ENCODE data around the gene MGME1. TPM values are rescaled to one million over a fixed set of nuclear protein-coding genes. Genes with fewer than 3 reads are reported as not detected.

Gene MGME1
- total RNA-seq, 1 donor from 2014 or later = 14.2 TPM

DNA sequence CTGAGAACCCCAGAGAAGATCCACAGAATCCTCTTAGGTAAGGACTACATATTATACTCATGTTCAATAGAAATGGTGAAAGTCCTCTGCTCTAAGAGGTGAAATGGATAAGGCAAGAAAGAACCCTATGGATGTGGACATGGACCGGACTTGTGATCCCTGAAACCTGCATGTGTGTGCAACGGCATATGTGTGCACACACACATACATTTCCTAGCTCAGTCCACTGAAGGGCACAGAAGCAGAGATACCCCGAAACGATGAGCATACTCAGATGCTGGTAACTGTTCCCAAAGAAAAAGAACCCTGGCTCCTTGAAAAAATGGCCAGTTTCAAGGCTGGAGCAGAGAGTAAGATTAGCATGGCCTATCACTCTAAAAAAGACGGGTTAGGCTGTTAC lies 22.8 kb upstream of the MGME1 start:
- no peak for DNase-seq (ENCODE audit: low read depth)
- Histone ChIP-seq H3K4me1 (ENCODE audit: insufficient read depth, low read length) (no peaks in the 10 kb centered on the region), H3K79me2 (ENCODE audit: insufficient read depth, low read length) (peaks cover 49% of the 10 kb centered on the region), H3K4me2 (ENCODE audit: low read length) (no peak overlapping the region), H3K27me3 (ENCODE audit: insufficient read depth, low read length) (no peaks in the 10 kb centered on the region), H3K36me3 (ENCODE audit: insufficient read depth, low read length) (peaks cover 92% of the 10 kb centered on the region), H3K9me3 (ENCODE audit: insufficient read depth, low read depth, low read length) (no peaks in the 10 kb centered on the region), H3K27ac (ENCODE audit: low read depth, low read length) (no peak overlapping the region), H4K20me1 (ENCODE audit: insufficient read depth, low read length) (peaks cover 79% of the 10 kb centered on the region), H2AFZ (ENCODE audit: low read depth, low read length) (no peak overlapping the region), H3K9ac (ENCODE audit: low read length) (no peak overlapping the region), H3K4me3 (ENCODE audit: insufficient read depth, low read depth, low read length) (no peak overlapping the region)
- TF ChIP-seq, protein P1, sequence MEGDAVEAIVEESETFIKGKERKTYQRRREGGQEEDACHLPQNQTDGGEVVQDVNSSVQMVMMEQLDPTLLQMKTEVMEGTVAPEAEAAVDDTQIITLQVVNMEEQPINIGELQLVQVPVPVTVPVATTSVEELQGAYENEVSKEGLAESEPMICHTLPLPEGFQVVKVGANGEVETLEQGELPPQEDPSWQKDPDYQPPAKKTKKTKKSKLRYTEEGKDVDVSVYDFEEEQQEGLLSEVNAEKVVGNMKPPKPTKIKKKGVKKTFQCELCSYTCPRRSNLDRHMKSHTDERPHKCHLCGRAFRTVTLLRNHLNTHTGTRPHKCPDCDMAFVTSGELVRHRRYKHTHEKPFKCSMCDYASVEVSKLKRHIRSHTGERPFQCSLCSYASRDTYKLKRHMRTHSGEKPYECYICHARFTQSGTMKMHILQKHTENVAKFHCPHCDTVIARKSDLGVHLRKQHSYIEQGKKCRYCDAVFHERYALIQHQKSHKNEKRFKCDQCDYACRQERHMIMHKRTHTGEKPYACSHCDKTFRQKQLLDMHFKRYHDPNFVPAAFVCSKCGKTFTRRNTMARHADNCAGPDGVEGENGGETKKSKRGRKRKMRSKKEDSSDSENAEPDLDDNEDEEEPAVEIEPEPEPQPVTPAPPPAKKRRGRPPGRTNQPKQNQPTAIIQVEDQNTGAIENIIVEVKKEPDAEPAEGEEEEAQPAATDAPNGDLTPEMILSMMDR (IDR thresholded peaks at IDR 0.05; ENCODE audit: insufficient read depth, low read depth, low read length) = no peak
- no peak for TF ChIP-seq EZH2 (IDR thresholded peaks at IDR 0.05; ENCODE audit: insufficient read depth, low read length)
- Mint-ChIP-seq H3K4me1 (ENCODE audit: low read depth, unreplicated experiment) (no peaks in the 10 kb centered on the region), H3K4me3 (ENCODE audit: unreplicated experiment) (no peak overlapping the region), H3K36me3 (ENCODE audit: low read depth, unreplicated experiment) (peaks cover 21% of the 10 kb centered on the region), H3K27me3 (ENCODE audit: low read depth, unreplicated experiment) (no peaks in the 10 kb centered on the region), H3K9me3 (ENCODE audit: unreplicated experiment) (no peaks in the 10 kb centered on the region), H3K27ac (ENCODE audit: unreplicated experiment) (no peak overlapping the region)
- FAIRE-seq = no peak

DNA sequence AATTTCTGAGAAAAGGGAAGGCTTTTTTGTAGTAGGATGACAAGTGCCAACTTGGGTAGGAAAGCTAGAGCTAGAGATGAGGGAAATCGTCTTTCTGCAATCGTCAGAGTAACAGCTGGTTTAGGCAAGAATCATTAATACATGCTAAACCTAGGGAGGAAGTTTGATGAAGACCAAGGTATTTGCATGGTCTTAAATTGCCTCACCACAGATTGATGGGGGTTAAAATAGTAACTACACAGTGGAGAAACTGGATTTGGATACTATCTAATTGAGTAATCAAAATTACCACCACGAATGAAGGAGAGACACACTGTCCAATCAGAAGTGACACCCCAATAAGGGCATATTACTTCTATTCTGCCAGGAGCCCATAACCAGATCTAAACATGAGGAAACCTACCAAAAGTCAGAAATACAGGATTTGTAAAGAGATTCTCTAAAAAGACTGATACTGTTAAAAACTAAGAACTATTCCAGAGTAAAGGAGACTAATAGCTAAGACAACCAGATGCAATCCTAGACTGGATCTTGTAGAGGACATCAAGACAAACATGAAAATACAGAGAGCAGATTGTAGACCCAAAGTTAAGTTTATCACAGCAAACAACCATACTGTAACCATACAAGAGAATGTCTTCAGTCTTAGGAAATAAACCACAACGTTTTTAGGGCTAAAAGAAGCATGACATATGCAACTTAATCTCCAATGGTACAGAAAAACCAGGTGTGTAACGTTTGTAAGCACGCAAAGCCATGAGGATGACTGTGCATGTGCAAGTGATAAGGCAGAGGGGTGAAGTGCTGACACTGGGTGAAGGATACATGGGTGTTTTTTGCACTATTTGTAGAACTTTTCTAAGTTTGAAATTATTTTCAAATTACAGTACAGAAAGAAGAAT lies 22.0 kb upstream of the MGME1 start:
- H3K4me3 Mint-ChIP-seq (ENCODE audit: unreplicated experiment) = no peak overlapping the region
- Histone ChIP-seq H3K9me3 (ENCODE audit: insufficient read depth, low read depth, low read length) (no peaks in the 10 kb centered on the region), H4K20me1 (ENCODE audit: insufficient read depth, low read length) (peaks cover 80% of the 10 kb centered on the region), H3K4me1 (ENCODE audit: insufficient read depth, low read length) (no peaks in the 10 kb centered on the region), H3K4me3 (ENCODE audit: insufficient read depth, low read depth, low read length) (no peak overlapping the region), H2AFZ (ENCODE audit: low read depth, low read length) (no peak overlapping the region), H3K9ac (ENCODE audit: low read length) (no peak overlapping the region), H3K27ac (ENCODE audit: low read depth, low read length) (no peak overlapping the region), H3K79me2 (ENCODE audit: insufficient read depth, low read length) (peaks cover 56% of the 10 kb centered on the region), H3K36me3 (ENCODE audit: insufficient read depth, low read length) (peaks cover 92% of the 10 kb centered on the region), H3K27me3 (ENCODE audit: insufficient read depth, low read length) (no peaks in the 10 kb centered on the region), H3K4me2 (ENCODE audit: low read length) (no peak overlapping the region)
- peaks cover 24% of the 10 kb centered on the region for H3K36me3 Mint-ChIP-seq (ENCODE audit: low read depth, unreplicated experiment)
- H3K4me1 Mint-ChIP-seq (ENCODE audit: low read depth, unreplicated experiment) = no peaks in the 10 kb centered on the region
- H3K27me3 Mint-ChIP-seq (ENCODE audit: low read depth, unreplicated experiment) = no peaks in the 10 kb centered on the region
- DNase-seq (ENCODE audit: low read depth) (no peak), FAIRE-seq (no peak)
- no peak for TF ChIP-seq EZH2 (IDR thresholded peaks at IDR 0.05; ENCODE audit: insufficient read depth, low read length)
- TF ChIP-seq, protein P1 (IDR thresholded peaks at IDR 0.05; ENCODE audit: insufficient read depth, low read depth, low read length) = no peak
- no peak overlapping the region for H3K27ac Mint-ChIP-seq (ENCODE audit: unreplicated experiment)
- H3K9me3 Mint-ChIP-seq (ENCODE audit: unreplicated experiment) = no peaks in the 10 kb centered on the region

DNA sequence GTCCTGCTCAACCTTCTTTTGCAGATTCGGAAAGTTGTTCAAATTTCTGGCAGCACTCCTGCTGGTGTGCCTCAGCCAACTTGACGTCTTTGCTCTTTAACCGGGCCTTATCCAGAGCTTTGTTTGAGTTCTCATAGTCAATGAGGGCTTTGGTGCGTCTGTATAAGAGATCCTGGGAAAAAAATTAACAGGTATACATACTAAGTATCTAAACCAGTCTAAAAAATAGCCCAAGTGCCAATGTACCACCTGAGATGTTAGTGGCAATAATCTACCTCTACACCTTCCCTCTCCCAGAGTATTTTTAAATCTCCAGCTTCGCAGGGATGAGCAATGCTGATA lies 21.4 kb upstream of the MGME1 start:
- no peaks in the 10 kb centered on the region for H3K4me1 Mint-ChIP-seq (ENCODE audit: low read depth, unreplicated experiment)
- FAIRE-seq (no peak), DNase-seq (ENCODE audit: low read depth) (no peak)
- Histone ChIP-seq H3K4me2 (ENCODE audit: low read length) (no peak overlapping the region), H3K9me3 (ENCODE audit: insufficient read depth, low read depth, low read length) (no peaks in the 10 kb centered on the region), H3K27me3 (ENCODE audit: insufficient read depth, low read length) (no peaks in the 10 kb centered on the region), H4K20me1 (ENCODE audit: insufficient read depth, low read length) (peaks cover 83% of the 10 kb centered on the region), H3K4me3 (ENCODE audit: insufficient read depth, low read depth, low read length) (no peak overlapping the region), H3K79me2 (ENCODE audit: insufficient read depth, low read length) (peaks cover 60% of the 10 kb centered on the region), H3K36me3 (ENCODE audit: insufficient read depth, low read length) (peaks cover 90% of the 10 kb centered on the region), H3K27ac (ENCODE audit: low read depth, low read length) (no peak overlapping the region), H2AFZ (ENCODE audit: low read depth, low read length) (no peak overlapping the region), H3K4me1 (ENCODE audit: insufficient read depth, low read length) (no peaks in the 10 kb centered on the region), H3K9ac (ENCODE audit: low read length) (no peak overlapping the region)
- no peak overlapping the region for H3K4me3 Mint-ChIP-seq (ENCODE audit: unreplicated experiment)
- TF ChIP-seq EZH2 (IDR thresholded peaks at IDR 0.05; ENCODE audit: insufficient read depth, low read length) = no peak
- TF ChIP-seq, protein P1 (IDR thresholded peaks at IDR 0.05; ENCODE audit: insufficient read depth, low read depth, low read length) = no peak
- H3K36me3 Mint-ChIP-seq (ENCODE audit: low read depth, unreplicated experiment) = peaks cover 25% of the 10 kb centered on the region
- no peaks in the 10 kb centered on the region for H3K27me3 Mint-ChIP-seq (ENCODE audit: low read depth, unreplicated experiment)
- no peaks in the 10 kb centered on the region for H3K9me3 Mint-ChIP-seq (ENCODE audit: unreplicated experiment)
- no peak overlapping the region for H3K27ac Mint-ChIP-seq (ENCODE audit: unreplicated experiment)
